ENCODE data around the gene ASNSD1.
"Not testable (repeated sequence)": the region's sequence is repeated elsewhere in the genome, so short reads cannot be mapped to it uniquely, and the experiment has no call there.

Gene ASNSD1

DNA sequence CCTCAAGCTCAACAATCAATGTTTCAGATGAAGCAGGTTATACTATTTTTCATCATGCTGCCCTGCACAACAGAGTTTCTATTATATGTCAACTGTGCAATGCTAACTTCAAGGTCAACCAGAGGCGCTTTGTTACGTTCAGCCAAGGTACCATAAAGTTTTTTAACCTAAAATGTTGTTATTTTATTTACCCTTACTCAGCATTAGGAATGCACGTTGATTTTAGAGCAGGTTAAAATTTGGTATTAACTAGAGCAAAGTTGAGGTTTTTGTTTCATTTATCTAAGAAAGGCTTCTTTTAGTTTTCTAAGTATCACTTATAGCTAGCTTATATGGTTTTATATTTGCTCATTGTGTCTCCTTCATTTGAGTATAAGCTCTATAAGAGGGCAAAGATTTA is 35.0 kb downstream of the ASNSD1 start:
- DNase-seq, result no peak

GRCh38 chr2:189698020-189698887 is 37.0 kb downstream of the ASNSD1 start:
- DNase-seq, result no peak

DNA sequence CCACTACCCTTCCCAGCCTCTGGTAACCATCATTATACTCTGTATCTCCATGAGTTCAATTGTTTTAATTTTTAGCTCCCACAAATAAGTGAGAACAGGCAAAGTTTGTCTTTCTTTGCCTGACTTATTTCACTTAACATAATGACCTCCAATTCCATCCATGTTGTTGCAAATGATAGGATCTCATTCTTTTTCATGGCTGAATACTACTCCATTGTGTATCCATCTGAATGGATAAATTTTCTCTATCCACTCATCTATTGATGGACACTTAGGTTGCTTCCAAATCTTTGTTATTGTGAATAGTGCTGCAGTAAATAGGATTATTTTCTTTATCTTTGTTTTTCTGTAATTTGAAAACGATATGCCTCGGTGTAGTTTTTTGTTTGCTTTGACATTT is 39.4 kb downstream of the ASNSD1 start:
- no peak for DNase-seq

DNA sequence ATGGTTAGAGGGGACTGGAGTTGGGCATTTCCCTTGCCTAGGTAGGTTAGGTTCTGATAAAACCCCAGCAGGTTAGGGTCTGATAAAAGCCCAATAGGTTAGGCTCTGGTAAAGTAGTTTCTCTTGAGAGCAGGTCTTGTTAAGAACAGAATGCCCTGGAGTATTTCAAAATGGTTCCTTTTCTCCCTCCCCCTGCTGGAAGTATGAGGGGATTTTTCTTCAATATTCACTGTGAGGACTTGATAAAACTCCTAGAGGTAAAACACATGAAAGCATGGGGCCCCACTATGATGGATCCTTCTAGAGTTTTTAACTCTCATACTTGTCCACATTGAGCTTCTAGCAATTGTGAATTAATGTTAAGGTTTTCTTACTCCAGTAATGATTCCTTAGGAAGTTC is 40.8 kb downstream of the ASNSD1 start:
- DNase-seq, result no peak

DNA sequence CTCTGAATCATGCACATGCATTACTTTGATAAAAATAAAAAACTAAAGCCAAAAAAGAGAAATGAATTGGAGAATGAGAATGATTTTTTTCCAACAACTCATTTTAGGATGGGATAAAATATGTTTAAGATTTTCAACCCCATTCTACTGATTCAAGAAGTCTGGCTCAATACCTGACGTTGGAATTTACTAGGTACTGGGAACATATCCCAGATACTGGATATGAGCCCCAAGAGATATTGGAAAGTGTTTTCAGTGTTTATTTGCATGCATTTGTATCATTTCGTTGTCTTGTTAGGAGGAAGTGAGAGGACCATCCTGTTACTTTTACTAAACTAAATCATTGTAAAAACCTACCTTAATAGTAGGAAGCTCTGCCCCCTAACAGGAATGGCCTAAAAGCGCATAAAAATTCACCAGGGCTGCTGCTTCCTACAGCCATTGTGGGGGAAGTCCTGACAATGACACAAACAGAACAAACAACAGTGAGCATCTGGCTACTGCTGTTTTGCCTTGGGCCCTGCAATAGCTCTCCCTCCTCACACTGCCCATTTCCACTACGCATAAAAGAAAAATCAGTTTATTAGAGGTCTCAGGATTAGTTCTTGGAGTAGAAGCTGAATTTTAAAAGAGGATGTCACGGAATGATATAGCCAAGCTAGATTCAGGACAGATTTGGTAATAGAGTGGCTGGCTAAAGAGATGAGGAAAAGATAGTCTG is 48.4 kb downstream of the ASNSD1 start:
- no peak for DNase-seq

DNA sequence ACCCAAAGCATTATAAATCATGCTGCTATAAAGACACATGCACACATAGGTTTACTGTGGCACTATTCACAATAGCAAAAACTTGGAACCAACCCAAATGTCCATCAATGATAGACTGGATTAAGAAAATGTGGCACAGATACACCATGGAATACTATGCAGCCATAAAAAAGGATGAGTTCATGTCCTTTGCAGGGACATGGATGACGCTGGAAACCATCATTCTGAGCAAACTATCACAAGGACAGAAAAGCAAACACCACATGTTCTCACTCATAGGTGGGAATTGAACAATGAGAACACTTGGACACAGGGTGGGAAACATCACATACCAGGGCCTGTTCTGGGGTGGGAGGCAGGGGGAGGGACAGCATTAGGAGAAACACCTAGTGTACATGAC is 56.3 kb downstream of the ASNSD1 start:
- DNase-seq, result not testable (repeated sequence)

- DNase-seq, result no peak
These were observed 58.3 kb downstream of the ASNSD1 start for GRCh38 chr2:189719571-189719970.

Data from NCI-H2107 (cell line).